Fibroblast of skin of right quadriceps (primary cell): ENCODE results near the gene NUP88.

Experiments used
- DNase-seq: peaks from one replicate; pipeline ENCODE4 v3.0.0-alpha.2; 2013

NUP88 gene

DNA sequence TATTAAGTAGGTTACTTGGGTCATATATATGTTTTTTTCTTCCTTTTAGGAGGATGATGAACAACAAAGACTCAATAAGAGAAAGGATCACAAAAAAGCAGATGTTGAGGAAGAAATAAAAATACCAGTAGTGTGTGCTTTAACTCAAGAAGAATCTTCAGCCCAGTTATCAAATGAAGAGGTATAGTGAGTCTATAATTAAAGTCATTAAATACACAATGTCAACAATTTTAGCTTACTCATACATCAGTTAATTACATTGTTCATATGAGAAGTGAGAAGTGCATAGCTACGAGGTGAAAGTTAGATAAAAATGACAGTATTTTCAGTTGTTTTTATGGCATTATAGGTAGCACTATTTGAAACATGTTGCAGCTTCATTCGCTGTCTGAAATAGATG lies 65.2 kb downstream of the NUP88 start:
- no peak for DNase-seq

DNA sequence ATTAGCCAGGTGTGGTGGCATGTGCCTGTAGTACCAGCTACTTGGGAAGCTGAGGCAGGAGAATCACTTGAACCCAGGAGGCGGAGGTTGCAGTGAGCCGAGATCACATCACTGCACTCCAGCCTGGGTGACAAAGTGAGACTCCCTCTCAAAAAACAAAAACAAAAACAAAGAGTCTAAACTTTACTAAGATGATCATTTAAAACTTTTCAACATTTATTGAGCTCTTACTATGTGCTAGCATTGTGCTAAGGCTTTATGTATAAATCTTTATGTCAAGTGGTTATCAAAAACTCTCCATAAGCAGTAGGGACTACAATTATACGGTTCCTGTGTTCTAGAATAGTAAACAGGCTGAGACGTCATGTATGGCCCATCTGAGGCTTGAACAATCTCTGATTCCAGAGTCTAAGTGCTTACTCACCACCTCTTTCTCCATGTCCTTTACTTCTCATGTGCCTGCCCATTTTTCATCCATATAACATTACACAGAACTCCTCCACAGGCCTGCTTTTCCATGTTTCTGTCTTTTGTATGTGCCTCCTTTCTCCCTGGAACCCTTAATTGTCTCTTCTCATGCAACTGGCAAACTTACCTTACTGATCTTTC lies 66.7 kb downstream of the NUP88 start:
- DNase-seq = no peak

DNA sequence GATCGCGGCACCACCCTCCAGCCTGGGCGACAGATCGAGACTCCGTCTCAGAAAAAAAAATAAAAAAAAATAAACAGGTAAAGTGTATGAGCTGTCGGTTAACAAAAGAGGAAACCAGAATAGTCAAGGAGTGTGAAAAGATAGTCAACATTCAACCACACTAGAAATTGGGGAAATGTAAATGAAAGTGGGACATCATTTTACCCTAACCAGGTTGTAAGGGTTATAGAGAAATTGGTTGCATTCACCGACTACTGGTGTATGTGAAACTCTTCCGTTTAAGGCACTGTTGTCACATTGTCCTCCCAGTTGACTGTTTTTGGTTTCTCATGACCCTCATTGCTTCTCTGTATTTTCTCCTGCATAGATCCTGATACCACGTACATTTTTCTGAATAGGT lies 74.5 kb downstream of the NUP88 start:
- no peak for DNase-seq
